ENCODE data around the gene EHMT1. TPM values are rescaled to one million over a fixed set of nuclear protein-coding genes. Genes with fewer than 3 reads are reported as not detected.

The EHMT1 gene
- total and polyA plus RNA-seq, 10 of the 15 experiments (the other 5 are each of a cell fraction or from before 2014, with no cell fraction given) = 2.9 to 100 (median 48.1) TPM

GRCh38 chr9:137820161-137820855 is 201.5 kb downstream of the EHMT1 start:
- WGBS (ENCODE audit: insufficient coverage, insufficient replicate concordance, low lambda C conversion rate, missing lambda C conversion rate) = 50% methylated on average over 11 of the region's 11 CpGs
- Histone ChIP-seq H3K9ac (ENCODE audit: control insufficient read depth, insufficient read depth, low read length) (no peak overlapping the region), H2AFZ (ENCODE audit: control insufficient read depth, low read depth, low read length) (no peak overlapping the region), H3K4me3 (no peak overlapping the region), H3K79me2 (ENCODE audit: control insufficient read depth, insufficient read depth, low read length) (no peaks in the 10 kb centered on the region; the same call in none of the 2 replicates), H3K9me3 (replicated peaks; ENCODE audit: control insufficient read depth, insufficient read depth, low read length) (peaks cover 4% of the 10 kb centered on the region; the same call in 2 of the 3 replicates), H3K27me3 (replicated peaks in 1 of 2; ENCODE audit: control insufficient read depth in 2 of 2, insufficient read depth in 2 of 2, low read length in 1 of 2) (no peaks in the 10 kb centered on the region), H3K27ac (ENCODE audit: control insufficient read depth, insufficient read depth) (no peak overlapping the region), H3K4me1 (ENCODE audit: control insufficient read depth, insufficient read depth, low read length) (peaks cover 20% of the 10 kb centered on the region), H4K20me1 (ENCODE audit: control insufficient read depth, insufficient read depth) (no peaks in the 10 kb centered on the region), H3K4me2 (ENCODE audit: control insufficient read depth, insufficient read depth) (no peak overlapping the region), H3K36me3 (ENCODE audit: control insufficient read depth in 2 of 2, insufficient read depth in 2 of 2, low read length in 1 of 2) (peaks cover 32 to 47% of the 10 kb centered on the region in 2 experiments)
- RAD21 ChIA-PET (ENCODE audit: unreplicated experiment) = no interaction called here
- in situ Hi-C loops (cut with MboI) (no loop called here), intact Hi-C loops (cut with micrococcal nuclease; ENCODE audit: unreplicated experiment) (no loop called here)
- BruUV-seq (replicated peaks) = no TSS peak
- TF ChIP-seq ZNF384 (IDR thresholded peaks at IDR 0.05; ENCODE audit: borderline replicate concordance, low read depth, low read length) (no peak), LARP7 (IDR thresholded peaks at IDR 0.05) (no peak), BMI1 (IDR thresholded peaks at IDR 0.05; ENCODE audit: borderline replicate concordance) (no peak), JUNB (IDR thresholded peaks at IDR 0.05) (no peak), NR2C2 (IDR thresholded peaks at IDR 0.05; ENCODE audit: borderline replicate concordance, control insufficient read depth, insufficient read length, low read depth) (no peak), NBN (IDR thresholded peaks at IDR 0.05) (no peak), YBX1 (IDR thresholded peaks at IDR 0.05) (no peak), PBX3 (IDR thresholded peaks at IDR 0.05; ENCODE audit: insufficient replicate concordance, low read depth, low read length) (no peak), POLR2AphosphoS5 (IDR thresholded peaks at IDR 0.05; ENCODE audit: low read length) (no peak)
- CTCF ChIA-PET = no interaction called here
- FAIRE-seq = no peak
- SMC1A ChIA-PET (ENCODE audit: uncharacterized antibody, unreplicated experiment) = no interaction called here
- no peak for ATAC-seq
- DNase-seq (ENCODE audit: low read depth, low spot score) = no peak
- POLR2A ChIA-PET = no interaction called here

All from GM12878 (cell line).